AG09319 (cell line): ENCODE data around the gene KRT2.
A peak's percentile ranks its signal among the peaks of the same experiment; 100 is the strongest.
"Not testable (repeated sequence)": the region's sequence is repeated elsewhere in the genome, so short reads cannot be mapped to it uniquely, and the experiment has no call there.

ENCODE experiments used
- DNase-seq: peaks from one replicate; pipeline ENCODE4 v3.0.0-alpha.2; 2010; ENCODE audit warnings: low read depth; ENCODE audit errors: extremely low read depth
- TF ChIP-seq, protein P1 (sequence below): IDR thresholded peaks from 2 replicates; pipeline ENCODE4 v1.5.1; 2011; ENCODE audit warnings: low read depth, mild to moderate bottlenecking, inconsistent platforms, low read length, moderate library complexity

The KRT2 gene

DNA sequence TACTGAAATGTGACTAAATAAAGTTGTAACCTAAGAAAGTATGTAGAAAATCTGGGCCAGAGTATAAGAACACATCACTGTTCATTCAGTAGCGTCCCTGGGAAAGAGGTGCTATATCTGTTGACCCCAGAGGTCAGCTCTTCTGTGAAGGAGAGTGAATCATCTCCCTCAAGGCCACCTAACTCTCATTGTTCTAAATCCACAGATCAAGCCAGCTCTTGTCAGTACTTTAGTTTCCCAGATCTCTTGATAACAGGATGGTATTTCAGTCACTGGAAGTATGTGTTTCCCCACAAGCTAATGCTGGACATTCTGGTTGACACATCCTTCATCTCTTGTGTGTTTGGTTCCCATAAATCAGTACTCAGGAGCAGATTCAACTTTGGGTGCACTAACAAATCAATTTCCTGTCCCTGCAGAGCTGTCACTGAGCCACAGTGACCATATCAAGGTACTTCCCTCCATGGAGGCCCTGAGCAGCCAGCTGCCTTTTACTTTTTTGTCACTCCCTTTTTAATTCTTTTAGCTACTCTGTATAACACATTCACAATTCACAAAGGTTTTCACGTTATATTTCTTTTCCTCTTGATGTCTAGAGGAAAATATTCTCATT is 20.4 kb upstream of the KRT2 start:
- no peak for DNase-seq
- TF ChIP-seq, protein P1, sequence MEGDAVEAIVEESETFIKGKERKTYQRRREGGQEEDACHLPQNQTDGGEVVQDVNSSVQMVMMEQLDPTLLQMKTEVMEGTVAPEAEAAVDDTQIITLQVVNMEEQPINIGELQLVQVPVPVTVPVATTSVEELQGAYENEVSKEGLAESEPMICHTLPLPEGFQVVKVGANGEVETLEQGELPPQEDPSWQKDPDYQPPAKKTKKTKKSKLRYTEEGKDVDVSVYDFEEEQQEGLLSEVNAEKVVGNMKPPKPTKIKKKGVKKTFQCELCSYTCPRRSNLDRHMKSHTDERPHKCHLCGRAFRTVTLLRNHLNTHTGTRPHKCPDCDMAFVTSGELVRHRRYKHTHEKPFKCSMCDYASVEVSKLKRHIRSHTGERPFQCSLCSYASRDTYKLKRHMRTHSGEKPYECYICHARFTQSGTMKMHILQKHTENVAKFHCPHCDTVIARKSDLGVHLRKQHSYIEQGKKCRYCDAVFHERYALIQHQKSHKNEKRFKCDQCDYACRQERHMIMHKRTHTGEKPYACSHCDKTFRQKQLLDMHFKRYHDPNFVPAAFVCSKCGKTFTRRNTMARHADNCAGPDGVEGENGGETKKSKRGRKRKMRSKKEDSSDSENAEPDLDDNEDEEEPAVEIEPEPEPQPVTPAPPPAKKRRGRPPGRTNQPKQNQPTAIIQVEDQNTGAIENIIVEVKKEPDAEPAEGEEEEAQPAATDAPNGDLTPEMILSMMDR, result no peak

DNA sequence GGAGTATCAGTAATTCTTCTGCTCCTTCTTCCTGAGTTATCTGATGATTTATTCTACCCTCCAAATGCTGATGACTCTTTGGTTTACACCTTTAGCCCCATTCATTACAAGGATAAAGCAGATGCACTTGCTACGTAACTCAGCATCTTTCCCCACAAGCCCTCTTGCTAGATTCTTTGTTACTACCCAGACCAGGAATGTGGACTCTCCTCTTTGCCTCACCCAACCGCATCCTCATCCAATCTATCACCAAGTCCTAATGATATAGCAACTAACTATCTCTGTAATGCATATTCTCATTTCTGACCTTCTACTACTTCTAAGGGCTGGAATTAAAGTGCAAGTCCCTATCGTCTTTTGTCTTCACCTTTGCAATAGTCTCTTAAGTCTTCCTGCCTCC is 18.9 kb upstream of the KRT2 start:
- TF ChIP-seq, protein P1, result no peak
- no peak for DNase-seq

DNA sequence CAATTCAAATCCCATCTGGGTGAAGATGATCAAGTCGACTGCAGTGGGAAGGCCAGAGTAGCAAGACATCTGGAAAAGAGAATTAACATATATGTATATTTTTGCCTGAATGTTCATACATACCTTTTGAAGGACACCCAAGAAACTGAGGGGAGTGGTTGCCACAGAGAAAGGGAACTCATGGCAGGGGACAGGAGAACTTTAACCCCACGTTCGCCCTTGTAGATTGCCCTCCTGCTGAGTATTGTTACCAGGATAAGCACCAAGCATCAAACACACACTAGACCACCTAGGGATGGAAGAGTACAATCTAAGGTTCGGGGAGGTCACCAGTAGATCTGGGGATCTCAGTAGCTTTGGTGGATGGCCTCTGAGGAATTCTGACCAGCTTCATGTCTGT is 18.5 kb upstream of the KRT2 start:
- no peak for DNase-seq
- TF ChIP-seq, protein P1, result no peak

DNA sequence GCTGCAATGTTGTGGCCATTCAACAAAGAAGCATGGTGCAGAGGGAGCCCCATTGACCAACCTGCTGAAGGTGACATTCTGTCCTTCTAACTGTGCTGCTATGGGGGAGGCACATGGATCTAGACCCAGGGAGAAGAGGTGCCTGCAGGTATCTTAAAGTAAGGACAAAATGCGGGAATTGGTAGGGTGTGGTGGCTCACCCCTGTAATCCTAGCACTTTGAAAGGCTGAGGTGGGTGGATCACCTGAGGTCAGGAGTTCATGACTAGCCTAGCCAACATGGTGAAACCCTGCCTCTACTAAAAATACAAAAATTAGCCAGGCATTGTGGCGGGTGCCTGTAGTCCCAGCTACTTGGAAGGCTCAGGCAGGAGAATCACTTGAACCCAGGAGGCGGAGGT is 17.9 kb upstream of the KRT2 start:
- not testable (repeated sequence) for DNase-seq

DNA sequence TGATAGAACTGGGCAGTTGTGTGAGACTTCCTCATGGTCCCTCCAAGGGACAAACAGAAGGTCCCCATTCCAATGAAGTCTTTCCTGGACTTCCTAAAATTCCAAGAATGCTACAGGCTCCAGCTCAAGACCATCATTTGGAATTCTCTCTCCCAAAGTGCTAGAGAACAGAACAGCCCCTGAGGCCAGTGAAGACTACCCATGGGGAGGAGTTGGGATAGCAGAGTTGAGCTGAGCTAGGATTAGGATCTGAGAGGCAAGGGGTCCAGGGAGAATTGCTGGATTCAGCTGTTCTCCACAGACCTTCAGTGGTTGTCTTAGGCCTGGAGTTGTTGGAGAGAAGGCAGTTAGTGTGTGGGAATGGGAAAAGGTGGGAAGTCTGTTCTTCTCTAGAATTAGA is 17.4 kb upstream of the KRT2 start:
- TF ChIP-seq, protein P1, result no peak
- DNase-seq, result no peak

DNA sequence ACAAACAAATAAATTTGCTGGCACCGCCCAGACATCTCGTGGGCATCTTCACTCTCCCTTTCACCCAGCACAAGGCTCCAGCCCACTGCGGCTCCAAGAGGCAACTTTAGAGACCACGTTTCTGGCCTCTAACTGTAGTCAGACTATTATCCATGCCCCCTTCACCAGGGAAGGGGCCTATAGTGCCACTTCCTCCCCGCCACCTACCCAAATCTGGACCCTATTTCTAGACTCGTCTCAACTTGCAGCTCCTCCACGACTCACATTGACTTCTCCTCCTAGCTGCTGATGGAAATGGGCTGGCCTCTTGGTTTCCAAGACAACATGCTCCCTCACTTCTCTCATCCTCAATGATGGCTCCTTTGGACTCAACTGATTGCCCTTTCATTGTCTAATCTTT is 15.9 kb upstream of the KRT2 start:
- DNase-seq, result no peak
- TF ChIP-seq, protein P1, result no peak

DNA sequence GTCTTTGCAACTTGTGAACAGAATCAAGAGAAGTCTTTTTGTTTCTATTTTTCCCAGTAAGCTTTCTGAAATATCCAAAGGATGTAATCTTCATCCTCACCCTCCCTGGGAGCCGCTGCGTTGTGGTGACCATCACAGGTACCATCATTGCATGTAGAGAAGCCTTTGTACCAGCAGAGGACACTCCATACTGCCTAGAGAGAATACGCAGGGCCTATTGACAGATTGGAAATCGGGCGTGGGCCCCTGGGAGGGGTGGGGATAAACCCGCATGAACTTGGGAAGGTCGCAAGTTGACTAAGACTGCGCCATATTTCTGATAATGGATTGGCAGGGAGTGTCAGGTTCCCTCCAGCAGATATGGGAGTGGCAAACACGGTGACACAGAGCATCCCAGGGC is 15.5 kb upstream of the KRT2 start:
- TF ChIP-seq, protein P1, result peak; percentile 5
- no peak for DNase-seq

DNA sequence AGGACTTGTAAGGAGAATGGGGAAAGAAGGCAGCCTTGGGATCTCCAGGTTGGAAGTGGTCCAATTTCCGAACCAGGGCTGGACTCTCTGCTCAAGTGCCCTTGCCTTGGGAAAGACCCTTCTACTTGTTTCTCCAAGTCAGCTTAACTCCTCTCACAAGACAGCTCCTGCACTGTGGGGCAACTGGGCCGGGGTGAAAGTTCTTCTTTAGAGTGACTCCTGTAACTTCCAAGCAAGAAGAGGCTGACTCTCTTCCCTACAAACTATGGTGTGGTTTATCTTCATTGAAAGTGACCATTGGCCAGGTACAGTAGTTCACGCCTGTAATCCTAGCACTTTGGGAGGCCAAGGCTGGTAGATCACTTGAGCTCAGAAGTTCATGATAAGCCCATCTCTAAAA is 14.5 kb upstream of the KRT2 start:
- DNase-seq, result no peak
- TF ChIP-seq, protein P1, result no peak
